Measurements from ENCODE around the gene MCC. TPM values are rescaled to one million over a fixed set of nuclear protein-coding genes. Genes with fewer than 3 reads are reported as not detected.

MCC gene
- total RNA-seq, 1 experiment from 2014 or later = 0.41 TPM

- Histone ChIP-seq H3K4me1 (ENCODE audit: control insufficient read depth, insufficient read depth, low read length) (no peaks in the 10 kb centered on the region), H3K36me3 (ENCODE audit: control insufficient read depth, insufficient read depth, low read length) (no peaks in the 10 kb centered on the region), H3K9me3 (ENCODE audit: control insufficient read depth, insufficient read depth, low read depth, low read length) (no peaks in the 10 kb centered on the region; the same call in 1 of the 2 replicates), H3K4me3 (ENCODE audit: low read depth in 2 of 2, low read length in 2 of 2) (no peak overlapping the region), H3K27ac (ENCODE audit: low read length) (no peak overlapping the region), H3K27me3 (ENCODE audit: control insufficient read depth, insufficient read depth, low read length) (no peaks in the 10 kb centered on the region)
- intact Hi-C loops (cut with micrococcal nuclease; ENCODE audit: unreplicated experiment) (no loop called here), in situ Hi-C loops (cut with HindIII; ENCODE audit: low pct_unique_long_range_greater_than_20kb, low sequenced_read_pairs) (no loop called here)
- CTCF ChIA-PET = no interaction called here
- TF ChIP-seq SIN3A (IDR thresholded peaks at IDR 0.05; ENCODE audit: borderline replicate concordance, insufficient read depth, low read depth, low read length) (no peak), CTCF (IDR thresholded peaks at IDR 0.05) (no peak), REST (IDR thresholded peaks at IDR 0.05; ENCODE audit: insufficient read depth in 1 of 2, low read depth in 2 of 2, low read length in 1 of 2) (no peak), POLR2AphosphoS5 (IDR thresholded peaks at IDR 0.05; ENCODE audit: low read depth, low read length) (no peak), TCF7L2 (IDR thresholded peaks at IDR 0.05; ENCODE audit: low read depth, low read length) (no peak)
- ATAC-seq (no peak), DNase-seq (ENCODE audit: low read depth, low spot score) (no peak)
- BruUV-seq (replicated peaks) = no TSS peak
- POLR2A ChIA-PET = no interaction called here
Measured at GRCh38 chr5:113190347-113190746, 297.9 kb downstream of the MCC start.

GRCh38 chr5:113189291-113189690, 299.0 kb downstream of the MCC start:
- DNase-seq (ENCODE audit: low read depth, low spot score) (no peak), ATAC-seq (no peak)
- in situ Hi-C loops (cut with HindIII; ENCODE audit: low pct_unique_long_range_greater_than_20kb, low sequenced_read_pairs) (no loop called here), intact Hi-C loops (cut with micrococcal nuclease; ENCODE audit: unreplicated experiment) (no loop called here)
- POLR2A ChIA-PET = no interaction called here
- H3K4me3 ChIP-seq (ENCODE audit: low read depth in 2 of 2, low read length in 2 of 2) = no peak overlapping the region
- H3K9me3 ChIP-seq (ENCODE audit: control insufficient read depth, insufficient read depth, low read depth, low read length) = no peaks in the 10 kb centered on the region; the same call in 1 of the 2 replicates
- no peak overlapping the region for H3K27ac ChIP-seq (ENCODE audit: low read length)
- H3K36me3 ChIP-seq (ENCODE audit: control insufficient read depth, insufficient read depth, low read length) = no peaks in the 10 kb centered on the region
- no TSS peak for BruUV-seq (replicated peaks)
- H3K4me1 ChIP-seq (ENCODE audit: control insufficient read depth, insufficient read depth, low read length) = no peaks in the 10 kb centered on the region
- CTCF ChIA-PET = no interaction called here
- TF ChIP-seq REST (IDR thresholded peaks at IDR 0.05; ENCODE audit: insufficient read depth in 1 of 2, low read depth in 2 of 2, low read length in 1 of 2) (no peak), CTCF (IDR thresholded peaks at IDR 0.05) (no peak)
- no peaks in the 10 kb centered on the region for H3K27me3 ChIP-seq (ENCODE audit: control insufficient read depth, insufficient read depth, low read length)

All from Panc1 (cell line).